HL-60/S4 (cell line): Measurements from ENCODE around the gene RGN.
"Not testable (repeated sequence)": the region's sequence is repeated elsewhere in the genome, so short reads cannot be mapped to it uniquely, and the experiment has no call there.

Experiments used
- in situ Hi-C: fragments of 300-500 bp; cut with MboI; formaldehyde crosslinking; loops from 2 replicates; pipeline ENCODE4 v1.14.3; 2022; ENCODE audit warnings: low sequenced_read_pairs

The RGN gene

GRCh38 chrX:47078129-47079043 is at the start of gene RGN:
Gene RGN (plus strand): TSS chrX:47078443. CDS start chrX:47081145, 2,702 bp downstream.
- in situ Hi-C loops, result no loop called here

- in situ Hi-C loops, result no loop called here
These were observed 47.9 kb upstream of the RGN start for GRCh38 chrX:47030339-47030738.

GRCh38 chrX:47047989-47048388 is 30.3 kb upstream of the RGN start:
- in situ Hi-C loops, result no loop called here

GRCh38 chrX:47059142-47059874 is 18.9 kb upstream of the RGN start:
- in situ Hi-C loops, result no loop called here

DNA sequence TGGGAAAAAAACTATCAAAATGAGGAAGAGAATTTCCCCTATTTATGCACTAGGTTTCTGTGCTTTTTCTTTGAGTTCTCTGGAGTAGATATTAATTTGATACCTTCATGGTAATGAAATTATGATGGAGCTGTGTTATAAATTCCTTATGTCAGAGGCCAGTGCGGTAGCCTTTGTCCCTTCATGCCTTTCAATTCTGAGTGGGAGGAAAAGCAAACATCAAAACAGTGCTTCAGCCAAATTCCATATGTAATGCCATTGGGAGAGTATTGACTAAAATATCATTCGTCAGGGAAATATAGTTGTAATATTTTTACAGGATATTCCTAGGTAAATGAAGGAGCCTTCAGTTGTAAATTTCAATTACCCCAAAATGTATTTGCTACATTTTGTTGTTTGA is 17.5 kb upstream of the RGN start:
- in situ Hi-C loops, result no loop called here

GRCh38 chrX:47061238-47061919 is 16.9 kb upstream of the RGN start:
- in situ Hi-C loops, result no loop called here

DNA sequence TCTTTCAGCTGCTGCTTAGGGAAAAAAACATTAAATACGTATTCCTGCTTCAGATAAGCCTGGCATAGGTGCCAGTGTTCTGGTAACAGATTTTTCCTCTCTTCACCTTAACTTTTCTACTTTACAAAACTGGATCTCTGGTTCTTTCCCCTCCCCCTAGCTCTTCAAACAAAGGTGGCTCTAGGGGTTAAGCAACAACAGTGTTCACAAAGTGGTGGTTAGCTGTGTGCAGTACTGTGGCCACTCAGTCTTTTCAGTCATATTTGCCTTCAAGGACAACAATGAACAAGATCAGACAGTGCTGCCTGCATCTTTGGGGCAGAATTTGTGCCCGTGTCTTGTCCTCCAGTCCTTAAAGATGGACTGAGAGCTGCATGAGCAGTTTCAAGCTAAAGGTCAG is 15.1 kb upstream of the RGN start:
- in situ Hi-C loops, result no loop called here

DNA sequence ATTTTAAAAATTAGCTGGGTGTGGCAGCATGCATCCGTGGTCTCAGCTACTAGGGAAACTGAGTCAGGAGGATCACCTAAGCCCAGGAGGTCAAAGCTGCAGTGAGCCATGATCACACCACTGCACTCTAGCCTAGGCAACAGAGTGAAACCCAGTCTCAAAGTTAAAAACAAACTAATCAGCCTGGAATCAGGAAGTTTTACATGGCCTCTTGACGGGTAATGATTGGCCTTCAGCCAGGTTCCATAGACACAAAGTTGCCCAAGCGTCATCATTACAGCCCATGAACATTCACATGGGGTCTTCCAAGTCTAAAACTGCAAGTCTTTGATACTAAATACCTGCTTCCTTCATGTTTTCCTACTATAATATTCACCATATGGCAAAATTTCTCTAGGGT is 10.0 kb upstream of the RGN start:
- in situ Hi-C loops, result no loop called here

- in situ Hi-C loops, result no loop called here
These were observed 9.5 kb upstream of the RGN start for GRCh38 chrX:47068720-47069119.

- in situ Hi-C loops, result no loop called here
These were observed 2.1 kb downstream of the RGN start for GRCh38 chrX:47080215-47080914.

- in situ Hi-C loops, result no loop called here
These were observed 2.6 kb downstream of the RGN start for GRCh38 chrX:47080915-47081236.

DNA sequence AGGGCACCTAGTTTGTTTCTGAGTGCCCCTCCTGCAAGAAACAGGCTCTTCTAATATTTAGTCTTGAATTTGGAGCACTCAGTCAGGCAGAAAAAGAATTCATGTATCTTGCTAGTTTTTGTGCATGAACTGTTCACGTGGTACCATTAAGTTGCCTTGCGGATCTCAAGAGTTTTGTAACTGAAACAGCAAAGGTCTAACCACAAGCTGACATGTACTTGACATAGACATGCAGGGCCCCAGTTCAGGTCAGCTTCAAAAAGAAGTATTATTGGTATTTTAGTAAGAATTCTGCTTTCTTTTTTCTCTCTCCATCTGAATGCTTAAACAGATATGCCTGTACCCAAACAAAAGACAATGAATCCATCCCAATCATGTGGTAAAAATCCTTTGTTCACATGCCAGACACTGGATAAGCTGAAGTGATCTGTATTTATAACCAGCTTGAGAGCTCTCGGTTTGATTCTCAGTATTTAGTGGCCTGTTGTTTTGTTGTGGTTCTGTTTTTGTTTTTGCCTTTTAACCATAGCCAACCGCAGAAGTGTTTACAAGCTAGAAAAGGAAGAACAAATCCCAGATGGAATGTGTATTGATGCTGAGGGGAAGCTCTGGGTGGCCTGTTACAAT is 13.0 kb downstream of the RGN start:
- in situ Hi-C loops, result no loop called here

- in situ Hi-C loops, result no loop called here
These were observed 15.0 kb downstream of the RGN start for GRCh38 chrX:47093248-47093647.

DNA sequence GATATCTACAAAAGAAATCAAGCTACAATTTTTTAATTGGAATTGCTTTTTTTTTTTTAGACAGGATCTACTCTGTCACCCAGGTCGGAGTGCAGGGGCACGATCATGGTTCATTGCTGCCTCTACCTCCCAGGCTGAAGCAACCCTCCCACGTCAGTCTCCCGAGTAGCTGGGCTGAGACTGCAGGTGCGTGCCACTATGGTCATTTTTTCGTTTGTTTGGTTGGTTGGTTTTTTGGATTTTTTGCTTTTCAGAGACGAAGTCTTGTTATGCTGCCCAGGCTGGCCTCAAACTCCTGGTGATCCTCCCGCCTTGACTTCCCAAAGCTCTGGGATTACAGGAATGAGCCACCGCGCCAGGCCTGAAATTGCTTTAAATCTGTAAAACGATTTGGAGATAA is 15.6 kb downstream of the RGN start:
- in situ Hi-C loops, result no loop called here

DNA sequence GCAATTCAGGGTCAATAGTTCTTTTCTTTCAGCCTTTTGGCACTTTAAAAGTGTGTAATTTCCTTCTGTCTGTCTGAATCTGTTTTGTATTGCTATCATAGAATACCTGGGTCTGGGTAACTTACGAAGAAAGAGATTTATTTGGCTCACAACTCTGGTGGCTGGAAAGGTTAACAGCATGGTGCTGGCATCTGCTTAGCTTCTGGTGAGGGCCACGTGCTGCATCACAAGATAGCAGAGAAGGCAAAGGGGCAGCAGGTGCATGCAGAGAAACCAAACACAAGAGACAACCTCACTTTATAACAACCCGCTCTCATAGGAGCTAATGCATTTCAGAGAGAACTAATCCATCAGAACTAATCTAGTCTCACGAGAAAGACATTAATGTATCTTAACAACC is 18.8 kb downstream of the RGN start:
- in situ Hi-C loops, result no loop called here

- in situ Hi-C loops, result no loop called here
These were observed 20.3 kb downstream of the RGN start for GRCh38 chrX:47098338-47099094.

- in situ Hi-C loops, result no loop called here
These were observed 23.0 kb downstream of the RGN start for GRCh38 chrX:47101206-47101605.

GRCh38 chrX:47110936-47111615 is 32.8 kb downstream of the RGN start:
- in situ Hi-C loops, result not testable (repeated sequence)

- in situ Hi-C loops, result no loop called here
These were observed 34.2 kb downstream of the RGN start for GRCh38 chrX:47112316-47112954.
